ENCODE measurements around the gene IFT57. TPM values are rescaled to one million over a fixed set of nuclear protein-coding genes. Genes with fewer than 3 reads are reported as not detected.
A peak's percentile ranks its signal among the peaks of the same experiment; 100 is the strongest.

Gene IFT57
- total and polyA plus RNA-seq, 10 of the 15 experiments (the other 5 are each of a cell fraction or from before 2014, with no cell fraction given): 1.8 to 25.0 (median 7.5) TPM

DNA sequence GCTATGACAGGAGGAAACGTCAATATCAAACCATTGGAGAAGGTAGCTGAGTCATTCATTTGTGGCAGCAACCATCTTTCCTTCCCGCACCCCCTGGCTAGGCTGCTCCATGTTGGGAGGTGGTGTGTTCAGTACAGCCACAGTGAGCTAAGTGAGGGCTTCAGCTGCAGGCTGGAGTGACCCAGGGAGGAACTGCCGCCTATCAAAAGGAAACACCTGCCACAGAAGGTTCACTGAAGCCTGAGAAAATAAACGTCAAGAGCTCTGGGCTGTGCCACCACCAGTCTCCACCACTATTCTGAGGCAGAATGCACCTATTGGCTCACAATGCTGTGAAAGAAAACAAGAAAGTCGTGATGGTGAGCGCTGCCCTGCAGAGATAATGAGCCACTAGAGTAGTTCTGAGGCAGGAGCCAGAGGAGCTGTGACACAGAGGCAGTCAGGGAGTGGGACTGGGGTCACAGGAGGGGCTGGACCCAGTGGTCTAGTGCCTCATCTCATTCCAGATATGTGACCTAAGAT lies 96.6 kb downstream of the IFT57 start (continued):
- no peak for TF ChIP-seq NFYA (IDR thresholded peaks at IDR 0.05; ENCODE audit: borderline replicate concordance, low read depth, low read length)
- no peak for TF ChIP-seq SUPT20H (IDR thresholded peaks at IDR 0.05; ENCODE audit: borderline replicate concordance, control insufficient read depth, low read depth, low read length)
- peak; percentile 99 for TF ChIP-seq POLR2A (IDR thresholded peaks at IDR 0.05; ENCODE audit: low read depth, low read length)
- TF ChIP-seq, protein P1, sequence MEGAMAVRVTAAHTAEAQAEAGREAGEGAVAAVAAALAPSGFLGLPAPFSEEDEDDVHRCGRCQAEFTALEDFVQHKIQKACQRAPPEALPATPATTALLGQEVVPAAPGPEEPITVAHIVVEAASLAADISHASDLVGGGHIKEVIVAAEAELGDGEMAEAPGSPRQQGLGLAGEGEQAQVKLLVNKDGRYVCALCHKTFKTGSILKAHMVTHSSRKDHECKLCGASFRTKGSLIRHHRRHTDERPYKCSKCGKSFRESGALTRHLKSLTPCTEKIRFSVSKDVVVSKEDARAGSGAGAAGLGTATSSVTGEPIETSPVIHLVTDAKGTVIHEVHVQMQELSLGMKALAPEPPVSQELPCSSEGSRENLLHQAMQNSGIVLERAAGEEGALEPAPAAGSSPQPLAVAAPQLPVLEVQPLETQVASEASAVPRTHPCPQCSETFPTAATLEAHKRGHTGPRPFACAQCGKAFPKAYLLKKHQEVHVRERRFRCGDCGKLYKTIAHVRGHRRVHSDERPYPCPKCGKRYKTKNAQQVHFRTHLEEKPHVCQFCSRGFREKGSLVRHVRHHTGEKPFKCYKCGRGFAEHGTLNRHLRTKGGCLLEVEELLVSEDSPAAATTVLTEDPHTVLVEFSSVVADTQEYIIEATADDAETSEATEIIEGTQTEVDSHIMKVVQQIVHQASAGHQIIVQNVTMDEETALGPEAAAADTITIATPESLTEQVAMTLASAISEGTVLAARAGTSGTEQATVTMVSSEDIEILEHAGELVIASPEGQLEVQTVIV (IDR thresholded peaks at IDR 0.05; ENCODE audit: borderline replicate concordance, partially characterized antibody): no peak
- peak; percentile 64; the same call in 1 of the 2 replicates for TF ChIP-seq PAX5 (IDR thresholded peaks at IDR 0.05; ENCODE audit: borderline replicate concordance, low read depth, low read length)
- TF ChIP-seq, protein P2, sequence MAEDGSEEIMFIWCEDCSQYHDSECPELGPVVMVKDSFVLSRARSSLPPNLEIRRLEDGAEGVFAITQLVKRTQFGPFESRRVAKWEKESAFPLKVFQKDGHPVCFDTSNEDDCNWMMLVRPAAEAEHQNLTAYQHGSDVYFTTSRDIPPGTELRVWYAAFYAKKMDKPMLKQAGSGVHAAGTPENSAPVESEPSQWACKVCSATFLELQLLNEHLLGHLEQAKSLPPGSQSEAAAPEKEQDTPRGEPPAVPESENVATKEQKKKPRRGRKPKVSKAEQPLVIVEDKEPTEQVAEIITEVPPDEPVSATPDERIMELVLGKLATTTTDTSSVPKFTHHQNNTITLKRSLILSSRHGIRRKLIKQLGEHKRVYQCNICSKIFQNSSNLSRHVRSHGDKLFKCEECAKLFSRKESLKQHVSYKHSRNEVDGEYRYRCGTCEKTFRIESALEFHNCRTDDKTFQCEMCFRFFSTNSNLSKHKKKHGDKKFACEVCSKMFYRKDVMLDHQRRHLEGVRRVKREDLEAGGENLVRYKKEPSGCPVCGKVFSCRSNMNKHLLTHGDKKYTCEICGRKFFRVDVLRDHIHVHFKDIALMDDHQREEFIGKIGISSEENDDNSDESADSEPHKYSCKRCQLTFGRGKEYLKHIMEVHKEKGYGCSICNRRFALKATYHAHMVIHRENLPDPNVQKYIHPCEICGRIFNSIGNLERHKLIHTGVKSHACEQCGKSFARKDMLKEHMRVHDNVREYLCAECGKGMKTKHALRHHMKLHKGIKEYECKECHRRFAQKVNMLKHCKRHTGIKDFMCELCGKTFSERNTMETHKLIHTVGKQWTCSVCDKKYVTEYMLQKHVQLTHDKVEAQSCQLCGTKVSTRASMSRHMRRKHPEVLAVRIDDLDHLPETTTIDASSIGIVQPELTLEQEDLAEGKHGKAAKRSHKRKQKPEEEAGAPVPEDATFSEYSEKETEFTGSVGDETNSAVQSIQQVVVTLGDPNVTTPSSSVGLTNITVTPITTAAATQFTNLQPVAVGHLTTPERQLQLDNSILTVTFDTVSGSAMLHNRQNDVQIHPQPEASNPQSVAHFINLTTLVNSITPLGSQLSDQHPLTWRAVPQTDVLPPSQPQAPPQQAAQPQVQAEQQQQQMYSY (CRISPR knock-in tag; IDR thresholded peaks at IDR 0.05): 0 out of 2 replicates have a peak, but pooled peaks have one; percentile 56
- TF ChIP-seq, protein P3, sequence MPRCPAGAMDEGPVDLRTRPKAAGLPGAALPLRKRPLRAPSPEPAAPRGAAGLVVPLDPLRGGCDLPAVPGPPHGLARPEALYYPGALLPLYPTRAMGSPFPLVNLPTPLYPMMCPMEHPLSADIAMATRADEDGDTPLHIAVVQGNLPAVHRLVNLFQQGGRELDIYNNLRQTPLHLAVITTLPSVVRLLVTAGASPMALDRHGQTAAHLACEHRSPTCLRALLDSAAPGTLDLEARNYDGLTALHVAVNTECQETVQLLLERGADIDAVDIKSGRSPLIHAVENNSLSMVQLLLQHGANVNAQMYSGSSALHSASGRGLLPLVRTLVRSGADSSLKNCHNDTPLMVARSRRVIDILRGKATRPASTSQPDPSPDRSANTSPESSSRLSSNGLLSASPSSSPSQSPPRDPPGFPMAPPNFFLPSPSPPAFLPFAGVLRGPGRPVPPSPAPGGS (IDR thresholded peaks at IDR 0.05; ENCODE audit: borderline replicate concordance, insufficient read depth, low read depth, low read length, poor library complexity, severe bottlenecking): no peak
- TF ChIP-seq SMAD5 (IDR thresholded peaks at IDR 0.05; ENCODE audit: low read depth): peak; percentile 88
- 0 out of 2 replicates have a peak, but pooled peaks have one; percentile 7 for TF ChIP-seq IRF4 (IDR thresholded peaks at IDR 0.05; ENCODE audit: low read depth, low read length)
- no peak for TF ChIP-seq ASH2L (IDR thresholded peaks at IDR 0.05; ENCODE audit: borderline replicate concordance, low read depth)
- TF ChIP-seq, protein P4, sequence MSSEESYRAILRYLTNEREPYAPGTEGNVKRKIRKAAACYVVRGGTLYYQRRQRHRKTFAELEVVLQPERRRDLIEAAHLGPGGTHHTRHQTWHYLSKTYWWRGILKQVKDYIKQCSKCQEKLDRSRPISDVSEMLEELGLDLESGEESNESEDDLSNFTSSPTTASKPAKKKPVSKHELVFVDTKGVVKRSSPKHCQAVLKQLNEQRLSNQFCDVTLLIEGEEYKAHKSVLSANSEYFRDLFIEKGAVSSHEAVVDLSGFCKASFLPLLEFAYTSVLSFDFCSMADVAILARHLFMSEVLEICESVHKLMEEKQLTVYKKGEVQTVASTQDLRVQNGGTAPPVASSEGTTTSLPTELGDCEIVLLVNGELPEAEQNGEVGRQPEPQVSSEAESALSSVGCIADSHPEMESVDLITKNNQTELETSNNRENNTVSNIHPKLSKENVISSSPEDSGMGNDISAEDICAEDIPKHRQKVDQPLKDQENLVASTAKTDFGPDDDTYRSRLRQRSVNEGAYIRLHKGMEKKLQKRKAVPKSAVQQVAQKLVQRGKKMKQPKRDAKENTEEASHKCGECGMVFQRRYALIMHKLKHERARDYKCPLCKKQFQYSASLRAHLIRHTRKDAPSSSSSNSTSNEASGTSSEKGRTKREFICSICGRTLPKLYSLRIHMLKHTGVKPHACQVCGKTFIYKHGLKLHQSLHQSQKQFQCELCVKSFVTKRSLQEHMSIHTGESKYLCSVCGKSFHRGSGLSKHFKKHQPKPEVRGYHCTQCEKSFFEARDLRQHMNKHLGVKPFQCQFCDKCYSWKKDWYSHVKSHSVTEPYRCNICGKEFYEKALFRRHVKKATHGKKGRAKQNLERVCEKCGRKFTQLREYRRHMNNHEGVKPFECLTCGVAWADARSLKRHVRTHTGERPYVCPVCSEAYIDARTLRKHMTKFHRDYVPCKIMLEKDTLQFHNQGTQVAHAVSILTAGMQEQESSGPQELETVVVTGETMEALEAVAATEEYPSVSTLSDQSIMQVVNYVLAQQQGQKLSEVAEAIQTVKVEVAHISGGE (CRISPR knock-in tag; IDR thresholded peaks at IDR 0.05): no peak
- TF ChIP-seq, protein P5, sequence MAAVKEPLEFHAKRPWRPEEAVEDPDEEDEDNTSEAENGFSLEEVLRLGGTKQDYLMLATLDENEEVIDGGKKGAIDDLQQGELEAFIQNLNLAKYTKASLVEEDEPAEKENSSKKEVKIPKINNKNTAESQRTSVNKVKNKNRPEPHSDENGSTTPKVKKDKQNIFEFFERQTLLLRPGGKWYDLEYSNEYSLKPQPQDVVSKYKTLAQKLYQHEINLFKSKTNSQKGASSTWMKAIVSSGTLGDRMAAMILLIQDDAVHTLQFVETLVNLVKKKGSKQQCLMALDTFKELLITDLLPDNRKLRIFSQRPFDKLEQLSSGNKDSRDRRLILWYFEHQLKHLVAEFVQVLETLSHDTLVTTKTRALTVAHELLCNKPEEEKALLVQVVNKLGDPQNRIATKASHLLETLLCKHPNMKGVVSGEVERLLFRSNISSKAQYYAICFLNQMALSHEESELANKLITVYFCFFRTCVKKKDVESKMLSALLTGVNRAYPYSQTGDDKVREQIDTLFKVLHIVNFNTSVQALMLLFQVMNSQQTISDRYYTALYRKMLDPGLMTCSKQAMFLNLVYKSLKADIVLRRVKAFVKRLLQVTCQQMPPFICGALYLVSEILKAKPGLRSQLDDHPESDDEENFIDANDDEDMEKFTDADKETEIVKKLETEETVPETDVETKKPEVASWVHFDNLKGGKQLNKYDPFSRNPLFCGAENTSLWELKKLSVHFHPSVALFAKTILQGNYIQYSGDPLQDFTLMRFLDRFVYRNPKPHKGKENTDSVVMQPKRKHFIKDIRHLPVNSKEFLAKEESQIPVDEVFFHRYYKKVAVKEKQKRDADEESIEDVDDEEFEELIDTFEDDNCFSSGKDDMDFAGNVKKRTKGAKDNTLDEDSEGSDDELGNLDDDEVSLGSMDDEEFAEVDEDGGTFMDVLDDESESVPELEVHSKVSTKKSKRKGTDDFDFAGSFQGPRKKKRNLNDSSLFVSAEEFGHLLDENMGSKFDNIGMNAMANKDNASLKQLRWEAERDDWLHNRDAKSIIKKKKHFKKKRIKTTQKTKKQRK (IDR thresholded peaks at IDR 0.05; ENCODE audit: low read depth, low read length): no peak
